Kidney (tissue), 14 donors: Measurements from ENCODE around the gene MDH1. TPM values are rescaled to one million over a fixed set of nuclear protein-coding genes. Genes with fewer than 3 reads are reported as not detected.

Source experiments
- DNase-seq, 5 donors: peaks; one replicate each; pipeline ENCODE4 v3.0.0-alpha.2; 2013 to 2020
- FAIRE-seq: peaks from 2 replicates; lab custom pipeline; 2012; peaks lifted over from hg19 to GRCh38; lab: Jason Lieb, UNC
- H3K27ac ChIP-seq, 2 donors: one replicate each; pipeline ENCODE4 v1.7.0; 2013; ENCODE audit warnings: low read depth in 2 of 2, low read length in 2 of 2, inconsistent platforms in 1 of 2
- H3K27me3 ChIP-seq: one replicate; pipeline ENCODE4 v1.7.1; 2013; ENCODE audit warnings: low read length, inconsistent platforms; ENCODE audit not compliant: control insufficient read depth, insufficient read depth
- H3K36me3 ChIP-seq, 3 donors: one replicate each; pipeline versions ENCODE4 v1.7.0 to v1.7.1; 2013; ENCODE audit warnings: low read length in 3 of 3, control low read depth in 1 of 3, inconsistent platforms in 1 of 3; ENCODE audit not compliant: insufficient read depth in 3 of 3, control insufficient read depth in 2 of 3
- H3K4me1 ChIP-seq, 3 donors: one replicate each; pipeline versions ENCODE4 v1.7.0 to v1.7.1; 2013; ENCODE audit warnings: low read length in 3 of 3, inconsistent platforms in 1 of 3, low read depth in 1 of 3; ENCODE audit not compliant: control insufficient read depth in 2 of 3, insufficient read depth in 2 of 3
- H3K4me3 ChIP-seq, 3 donors: one replicate each; pipeline versions ENCODE4 v1.7.0 to v1.8.1; 2013; ENCODE audit warnings: low read length in 3 of 3, control low read depth in 1 of 3, inconsistent platforms in 1 of 3
- H3K9ac ChIP-seq, 3 donors: one replicate each; pipeline versions ENCODE4 v1.7.0 to v1.7.1; 2013; ENCODE audit warnings: low read length in 3 of 3, control low read depth in 1 of 3, inconsistent platforms in 1 of 3
- H3K9me3 ChIP-seq, 3 donors: one replicate each; pipeline versions ENCODE4 v1.7.0 to v1.7.1; 2013; ENCODE audit warnings: low read length in 3 of 3, control low read depth in 1 of 3, inconsistent platforms in 1 of 3; ENCODE audit not compliant: control insufficient read depth in 2 of 3, insufficient read depth in 1 of 3
- intact Hi-C: fragments of 100-400 bp; cut with DNase I; formaldehyde crosslinking; loops from one replicate; pipeline ENCODE4 v1.11.1; 2022
- polyA plus RNA-seq: library from polyadenylated mRNA; stranded (reverse); fragments of 350-450 nt; fragmentation: Illumina TruSeq; extraction: RNeasy Lipid Tissue Mini Kit (QIAGEN cat#74804); gene quantifications from one replicate; pipeline ENCODE4 v1.2.3, GENCODE V29; 2014; ENCODE audit warnings: low read depth, low replicate concordance; ENCODE audit not compliant: insufficient read depth
- total RNA-seq: library from RNA; stranded (reverse); fragmentation: NEBNext Ultra II Directional; extraction: Animal tissue kit (Norgen Biotek cat#: 25700); gene quantifications from one replicate; pipeline ENCODE4 v1.2.1, GENCODE V29; 2021
- TF ChIP-seq, protein P1 (sequence below): IDR thresholded peaks from 3 replicates; pipeline ENCODE4 v1.5.1; 2012; ENCODE audit warnings: mild to moderate bottlenecking, moderate library complexity, borderline replicate concordance; ENCODE audit not compliant: insufficient read depth; ENCODE audit errors: extremely low read depth
- donor health status: control.
- donor health status: control.
- donor health status: control.
- donor health status: control.
- donor health status: control.
- donor health status: DM: yes; HTN: yes; CAD: no.
- donor health status: Normal renal cell carcinoma (clear cell type).

MDH1 gene
- total and polyA plus RNA-seq, 2 donors from 2014 or later, result 147 to 748 TPM

DNA sequence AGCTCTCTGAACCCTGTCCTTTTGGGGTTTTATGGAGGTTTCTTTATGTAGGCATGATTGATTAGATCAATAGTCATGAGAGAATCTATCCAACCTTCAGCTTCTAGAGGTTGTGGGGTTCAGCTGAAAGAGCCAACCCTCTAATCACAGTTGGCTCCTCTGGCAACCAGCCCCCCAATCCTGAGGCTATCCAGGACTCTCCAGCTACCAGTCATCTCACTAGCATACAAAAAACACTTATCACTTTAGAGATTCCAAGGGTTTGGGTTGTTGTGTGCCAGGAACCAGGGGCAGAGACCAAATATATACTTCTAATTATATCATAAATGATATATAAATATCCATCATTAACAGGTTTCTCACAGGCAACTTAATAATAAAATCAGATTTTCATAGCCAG, 12.2 kb upstream of the MDH1 start:
- intact Hi-C loops, result no loop called here
- no peaks in the 10 kb centered on the region for H3K27me3 ChIP-seq
- DNase-seq, result no peak
- H3K36me3 ChIP-seq, result no peaks in the 10 kb centered on the region
- TF ChIP-seq, protein P1, sequence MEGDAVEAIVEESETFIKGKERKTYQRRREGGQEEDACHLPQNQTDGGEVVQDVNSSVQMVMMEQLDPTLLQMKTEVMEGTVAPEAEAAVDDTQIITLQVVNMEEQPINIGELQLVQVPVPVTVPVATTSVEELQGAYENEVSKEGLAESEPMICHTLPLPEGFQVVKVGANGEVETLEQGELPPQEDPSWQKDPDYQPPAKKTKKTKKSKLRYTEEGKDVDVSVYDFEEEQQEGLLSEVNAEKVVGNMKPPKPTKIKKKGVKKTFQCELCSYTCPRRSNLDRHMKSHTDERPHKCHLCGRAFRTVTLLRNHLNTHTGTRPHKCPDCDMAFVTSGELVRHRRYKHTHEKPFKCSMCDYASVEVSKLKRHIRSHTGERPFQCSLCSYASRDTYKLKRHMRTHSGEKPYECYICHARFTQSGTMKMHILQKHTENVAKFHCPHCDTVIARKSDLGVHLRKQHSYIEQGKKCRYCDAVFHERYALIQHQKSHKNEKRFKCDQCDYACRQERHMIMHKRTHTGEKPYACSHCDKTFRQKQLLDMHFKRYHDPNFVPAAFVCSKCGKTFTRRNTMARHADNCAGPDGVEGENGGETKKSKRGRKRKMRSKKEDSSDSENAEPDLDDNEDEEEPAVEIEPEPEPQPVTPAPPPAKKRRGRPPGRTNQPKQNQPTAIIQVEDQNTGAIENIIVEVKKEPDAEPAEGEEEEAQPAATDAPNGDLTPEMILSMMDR, result no peak
- H3K9ac ChIP-seq, result no peak overlapping the region
- no peak for FAIRE-seq
- H3K27ac ChIP-seq, result no peak overlapping the region
- no peaks in the 10 kb centered on the region for H3K9me3 ChIP-seq
- H3K4me1 ChIP-seq, result peaks cover 0 to 2% (median 0%) of the 10 kb centered on the region in 3 donors
- H3K4me3 ChIP-seq, result no peak overlapping the region

DNA sequence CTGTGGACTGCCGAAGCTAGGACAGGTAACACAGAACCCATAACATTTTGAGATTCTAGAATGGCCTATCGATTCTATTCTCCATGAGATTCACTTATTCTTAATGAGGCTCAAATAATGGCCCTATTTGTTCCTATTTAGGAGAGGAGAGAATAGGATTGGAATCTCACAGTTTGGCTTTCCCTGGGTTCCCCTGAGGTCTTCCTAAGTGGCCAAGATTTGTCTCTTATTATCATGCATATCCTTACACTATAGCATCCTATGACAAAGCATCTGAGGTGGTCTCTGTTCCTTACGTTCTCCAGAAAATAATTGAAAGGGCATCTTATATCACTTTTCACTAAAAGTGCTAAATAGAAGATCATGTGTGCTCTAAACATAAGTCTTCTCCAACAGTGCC, 10.0 kb upstream of the MDH1 start:
- FAIRE-seq (no peak), DNase-seq (no peak)
- no peak overlapping the region for H3K4me3 ChIP-seq
- H3K36me3 ChIP-seq, result no peaks in the 10 kb centered on the region
- H3K4me1 ChIP-seq, result no peaks in the 10 kb centered on the region
- no peak overlapping the region for H3K9ac ChIP-seq
- no peaks in the 10 kb centered on the region for H3K9me3 ChIP-seq
- H3K27me3 ChIP-seq, result no peaks in the 10 kb centered on the region
- TF ChIP-seq, protein P1, result no peak
- H3K27ac ChIP-seq, result no peak overlapping the region
- intact Hi-C loops, result no loop called here

DNA sequence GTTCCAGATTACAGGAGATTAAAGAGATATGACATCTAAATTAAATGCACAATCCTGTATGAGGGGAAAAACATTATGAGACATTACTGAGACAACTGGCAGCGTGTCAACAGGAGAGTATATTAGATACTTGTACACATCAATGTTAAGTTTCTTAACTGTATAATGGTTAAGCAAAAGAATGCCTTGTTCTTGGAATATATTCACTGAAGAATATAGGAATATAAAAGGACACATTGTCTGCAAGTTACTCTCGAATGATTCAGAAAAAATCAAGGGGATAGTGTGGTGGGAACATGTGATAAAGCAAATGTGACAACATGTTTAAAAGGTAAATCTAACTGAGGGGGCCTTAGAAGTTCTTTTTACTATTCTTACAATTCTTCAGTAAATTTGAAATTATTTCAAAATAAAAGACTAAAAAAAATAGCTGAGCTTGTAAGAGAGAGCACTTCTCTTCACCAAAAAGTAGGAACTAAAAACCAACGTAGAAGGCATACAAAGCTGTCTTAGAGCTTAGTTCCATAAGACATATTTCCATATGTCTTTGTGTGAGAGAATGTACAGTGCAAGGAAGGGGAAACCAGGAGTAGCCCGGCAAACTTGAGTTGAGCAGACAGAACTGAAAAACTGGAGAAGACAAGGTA, 8.0 kb upstream of the MDH1 start:
- Histone ChIP-seq H3K4me1 (no peaks in the 10 kb centered on the region), H3K4me3 (no peak overlapping the region), H3K27ac (peak overlapping the region in 1 of 2 donors; percentile 47), H3K36me3 (no peaks in the 10 kb centered on the region), H3K9me3 (no peaks in the 10 kb centered on the region), H3K27me3 (no peaks in the 10 kb centered on the region), H3K9ac (no peak overlapping the region)
- TF ChIP-seq, protein P1, result no peak
- intact Hi-C loops, result no loop called here
- DNase-seq (no peak), FAIRE-seq (no peak)
